C4-2B (cell line): ENCODE measurements around the gene INPP5B.

Experiments
- ZFX ChIP-seq: fragments of 450-650 bp; IDR thresholded peaks from 2 replicates; pipeline ENCODE4 v1.6.1; 2017
- TF ChIP-seq, protein P1 (sequence below): fragments of 450-650 bp; conservative IDR thresholded peaks from 2 replicates; pipeline ENCODE4 v1.5.1; 2017; ENCODE audit warnings: mild to moderate bottlenecking

- TF ChIP-seq, protein P1, sequence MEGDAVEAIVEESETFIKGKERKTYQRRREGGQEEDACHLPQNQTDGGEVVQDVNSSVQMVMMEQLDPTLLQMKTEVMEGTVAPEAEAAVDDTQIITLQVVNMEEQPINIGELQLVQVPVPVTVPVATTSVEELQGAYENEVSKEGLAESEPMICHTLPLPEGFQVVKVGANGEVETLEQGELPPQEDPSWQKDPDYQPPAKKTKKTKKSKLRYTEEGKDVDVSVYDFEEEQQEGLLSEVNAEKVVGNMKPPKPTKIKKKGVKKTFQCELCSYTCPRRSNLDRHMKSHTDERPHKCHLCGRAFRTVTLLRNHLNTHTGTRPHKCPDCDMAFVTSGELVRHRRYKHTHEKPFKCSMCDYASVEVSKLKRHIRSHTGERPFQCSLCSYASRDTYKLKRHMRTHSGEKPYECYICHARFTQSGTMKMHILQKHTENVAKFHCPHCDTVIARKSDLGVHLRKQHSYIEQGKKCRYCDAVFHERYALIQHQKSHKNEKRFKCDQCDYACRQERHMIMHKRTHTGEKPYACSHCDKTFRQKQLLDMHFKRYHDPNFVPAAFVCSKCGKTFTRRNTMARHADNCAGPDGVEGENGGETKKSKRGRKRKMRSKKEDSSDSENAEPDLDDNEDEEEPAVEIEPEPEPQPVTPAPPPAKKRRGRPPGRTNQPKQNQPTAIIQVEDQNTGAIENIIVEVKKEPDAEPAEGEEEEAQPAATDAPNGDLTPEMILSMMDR, result no peak
- TF ChIP-seq ZFX, result no peak
Measured at GRCh38 chr1:37813529-37814145, 133.2 kb downstream of the INPP5B start.
